Loucy (cell line): ENCODE results near the gene FAM209B.
"Not testable (repeated sequence)": the region's sequence is repeated elsewhere in the genome, so short reads cannot be mapped to it uniquely, and the experiment has no call there.

Source experiments
- EZH2phosphoT487 ChIP-seq: fragments of 200-600 bp; IDR thresholded peaks from 2 replicates; pipeline ENCODE4 v1.6.1; 2018; ENCODE audit warnings: antibody characterized with exemption, mild to moderate bottlenecking, moderate library complexity, borderline replicate concordance
- TF ChIP-seq, protein P1 (sequence below): fragments of 200-600 bp; sonication (generic); conservative IDR thresholded peaks from 2 replicates; pipeline ENCODE4 v1.5.1; 2014; ENCODE audit warnings: mild to moderate bottlenecking, antibody characterized with exemption, low read length

DNA sequence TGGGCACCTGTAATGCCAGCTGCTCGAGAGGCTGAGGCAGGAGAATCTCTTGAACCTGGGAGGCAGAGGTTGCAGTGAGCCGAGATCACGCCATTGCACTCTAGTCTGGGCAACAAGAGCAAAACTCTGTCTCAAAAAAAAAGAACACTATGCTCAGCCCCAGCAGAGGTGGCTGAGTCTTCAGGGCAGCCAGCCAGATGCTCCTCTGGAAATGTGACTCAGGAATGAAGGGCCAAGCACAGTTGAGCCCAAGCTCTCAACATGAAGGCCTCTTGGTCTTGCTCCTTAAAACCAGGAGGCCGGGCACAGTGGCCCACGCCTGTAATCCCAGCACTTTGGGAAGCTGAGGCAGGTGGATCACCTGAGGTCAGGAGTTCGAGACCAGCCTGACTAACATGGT is 31.5 kb downstream of the FAM209B start:
- TF ChIP-seq, protein P1, sequence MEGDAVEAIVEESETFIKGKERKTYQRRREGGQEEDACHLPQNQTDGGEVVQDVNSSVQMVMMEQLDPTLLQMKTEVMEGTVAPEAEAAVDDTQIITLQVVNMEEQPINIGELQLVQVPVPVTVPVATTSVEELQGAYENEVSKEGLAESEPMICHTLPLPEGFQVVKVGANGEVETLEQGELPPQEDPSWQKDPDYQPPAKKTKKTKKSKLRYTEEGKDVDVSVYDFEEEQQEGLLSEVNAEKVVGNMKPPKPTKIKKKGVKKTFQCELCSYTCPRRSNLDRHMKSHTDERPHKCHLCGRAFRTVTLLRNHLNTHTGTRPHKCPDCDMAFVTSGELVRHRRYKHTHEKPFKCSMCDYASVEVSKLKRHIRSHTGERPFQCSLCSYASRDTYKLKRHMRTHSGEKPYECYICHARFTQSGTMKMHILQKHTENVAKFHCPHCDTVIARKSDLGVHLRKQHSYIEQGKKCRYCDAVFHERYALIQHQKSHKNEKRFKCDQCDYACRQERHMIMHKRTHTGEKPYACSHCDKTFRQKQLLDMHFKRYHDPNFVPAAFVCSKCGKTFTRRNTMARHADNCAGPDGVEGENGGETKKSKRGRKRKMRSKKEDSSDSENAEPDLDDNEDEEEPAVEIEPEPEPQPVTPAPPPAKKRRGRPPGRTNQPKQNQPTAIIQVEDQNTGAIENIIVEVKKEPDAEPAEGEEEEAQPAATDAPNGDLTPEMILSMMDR, result not testable (repeated sequence)
- TF ChIP-seq EZH2phosphoT487, result not testable (repeated sequence)
